HG02623 (cell line): ENCODE measurements around the gene FKBP5.
A peak's percentile ranks its signal among the peaks of the same experiment; 100 is the strongest.
"Not testable (repeated sequence)": the region's sequence is repeated elsewhere in the genome, so short reads cannot be mapped to it uniquely, and the experiment has no call there.

ENCODE experiments used
- ATAC-seq: cut with Tn5 transposase; IDR thresholded peaks from one replicate; pipeline ENCODE4 v1.9.1; 2021; ENCODE audit warnings: moderate library complexity; ENCODE audit not compliant: unreplicated experiment

Gene FKBP5

DNA sequence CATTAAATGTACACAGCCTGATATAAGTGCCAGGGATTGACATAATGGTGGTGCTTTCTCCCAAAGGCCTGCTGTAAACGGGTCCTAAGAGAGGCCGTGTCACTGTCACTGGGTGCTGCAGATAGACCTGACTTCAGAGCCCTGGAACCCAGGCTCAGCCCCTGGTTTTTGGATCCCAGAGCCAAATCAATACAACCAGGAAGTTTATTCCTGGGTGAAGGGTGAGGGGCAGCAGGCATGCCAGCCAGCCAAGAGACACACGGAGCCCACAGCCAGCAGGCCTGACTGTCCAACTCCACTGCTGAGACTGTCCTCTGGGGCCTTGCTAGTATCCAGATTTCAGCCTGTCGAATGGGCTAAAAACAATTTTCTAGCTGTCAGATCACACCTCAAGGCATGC is 35.3 kb upstream of the FKBP5 start:
- no peak for ATAC-seq

- ATAC-seq: no peak
Observed at GRCh38 chr6:35723587-35723986, 34.9 kb upstream of the FKBP5 start.

DNA sequence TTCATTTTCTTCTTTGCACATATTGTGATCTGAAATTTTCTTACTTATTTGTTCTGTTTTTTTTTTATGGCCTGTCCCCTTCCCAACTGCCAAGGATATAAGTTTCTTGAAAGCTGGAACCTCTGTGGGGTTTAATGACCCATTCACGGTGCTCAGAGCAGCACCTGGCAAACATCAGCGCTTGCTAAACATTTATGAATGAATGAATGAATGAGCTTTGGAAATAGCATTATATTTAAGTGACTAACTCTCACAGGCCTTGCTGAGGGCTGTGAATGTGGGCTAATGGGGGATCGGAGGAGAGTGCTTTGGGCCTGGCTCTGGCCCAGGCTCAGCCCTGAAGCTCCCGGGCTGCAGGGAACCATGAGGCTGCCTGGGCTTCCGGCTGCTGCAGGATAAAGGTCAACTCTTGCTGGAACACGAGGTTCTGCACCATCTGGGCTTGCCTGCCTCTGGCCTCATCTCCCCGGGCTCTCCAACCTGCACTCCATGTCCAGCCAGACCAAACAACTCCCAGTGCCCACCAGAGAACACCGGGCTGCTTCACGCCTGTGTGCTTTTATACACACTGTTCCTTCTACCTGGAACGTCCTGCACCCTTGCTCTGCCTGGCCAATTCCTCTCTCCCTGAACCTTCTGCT is 33.5 kb upstream of the FKBP5 start:
- ATAC-seq: no peak

DNA sequence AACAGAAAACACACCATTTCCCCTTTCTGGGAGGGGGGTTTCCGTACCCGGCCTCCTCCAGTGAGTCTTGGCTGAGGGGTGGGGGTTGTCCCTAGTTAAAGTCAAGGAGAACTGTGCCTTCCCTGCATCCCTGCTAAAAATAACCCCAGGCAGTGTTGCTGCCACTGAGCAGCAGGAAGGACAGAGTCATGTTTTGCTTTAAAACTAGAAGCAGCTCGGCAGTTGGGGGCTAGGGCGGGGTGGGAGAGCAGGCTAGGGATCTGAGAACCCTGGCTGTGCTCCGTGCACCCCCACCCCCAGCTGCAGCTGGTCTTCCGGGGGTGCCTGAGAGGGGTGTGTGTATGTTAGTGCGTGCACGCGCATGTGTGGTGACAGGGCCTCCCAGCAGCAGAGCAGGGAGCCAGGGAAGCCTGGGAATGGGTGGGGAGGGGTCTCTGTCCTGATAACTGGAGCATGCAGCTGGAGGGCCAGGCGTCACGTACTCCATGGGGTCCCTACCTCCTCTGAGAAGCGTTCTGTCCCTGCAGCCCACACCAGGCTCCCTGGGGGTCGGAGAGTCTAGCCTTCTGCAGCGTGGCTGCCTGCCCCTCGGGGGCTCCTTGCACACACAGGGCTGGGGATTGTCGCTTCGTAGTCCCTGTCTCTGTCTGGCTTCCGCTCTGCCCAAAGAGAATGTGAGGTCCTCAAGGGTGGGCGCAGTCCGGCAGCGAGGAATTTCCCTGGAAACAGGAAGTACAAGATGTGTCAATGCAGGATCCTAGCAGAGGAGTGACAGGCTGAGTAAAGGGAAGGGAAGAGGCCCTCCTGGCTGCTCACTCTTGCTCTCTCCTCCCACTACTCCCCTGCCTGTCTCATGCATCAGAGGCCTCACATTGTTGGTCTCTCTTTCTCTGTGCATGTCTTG is 31.4 kb upstream of the FKBP5 start:
- peak; percentile 64 for ATAC-seq

DNA sequence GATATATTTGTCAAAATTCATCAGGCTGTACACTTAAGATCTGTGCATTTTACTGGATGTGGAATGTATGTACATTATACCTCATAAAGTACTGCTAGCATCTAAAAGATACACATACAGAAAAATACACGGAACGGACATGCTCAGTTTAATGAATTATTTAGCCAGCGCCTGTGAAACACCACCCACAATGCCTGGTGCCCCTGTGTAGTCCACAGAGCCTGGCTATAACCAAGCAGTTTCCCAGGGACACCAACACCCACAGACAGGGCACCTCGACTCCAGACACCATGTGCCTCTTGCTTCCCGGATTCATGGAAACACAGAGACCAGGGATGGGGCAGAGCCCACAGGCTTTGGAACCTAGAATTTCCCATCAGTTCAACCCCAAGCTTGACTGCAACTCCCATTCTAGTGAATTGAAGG is 30.7 kb upstream of the FKBP5 start:
- peak; percentile 15 for ATAC-seq

DNA sequence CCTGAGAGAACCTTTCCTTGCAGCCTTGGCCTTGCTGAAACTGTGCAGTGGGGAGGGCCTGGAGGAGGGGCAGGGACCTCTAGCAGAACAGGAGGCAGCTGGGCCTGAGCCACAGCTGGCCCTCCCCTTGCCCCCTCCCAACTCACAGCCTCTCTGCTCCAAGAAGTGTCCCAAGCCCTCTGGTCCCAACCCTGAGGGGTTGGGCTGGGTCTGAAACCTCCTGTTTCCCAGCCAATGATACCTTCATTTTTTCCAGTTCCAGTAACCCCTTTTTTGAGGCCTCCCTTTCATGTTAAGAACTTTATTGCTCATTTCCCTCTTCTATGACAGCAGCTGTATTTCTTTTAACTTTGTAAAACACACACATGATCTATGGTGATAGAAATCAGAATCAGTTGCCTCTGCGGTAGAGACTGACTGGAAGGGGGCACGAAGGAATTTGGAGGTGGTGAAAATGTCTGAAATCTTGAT is 30.2 kb upstream of the FKBP5 start:
- no peak for ATAC-seq

GRCh38 chr6:35718375-35718736 is 29.6 kb upstream of the FKBP5 start:
- no peak for ATAC-seq

DNA sequence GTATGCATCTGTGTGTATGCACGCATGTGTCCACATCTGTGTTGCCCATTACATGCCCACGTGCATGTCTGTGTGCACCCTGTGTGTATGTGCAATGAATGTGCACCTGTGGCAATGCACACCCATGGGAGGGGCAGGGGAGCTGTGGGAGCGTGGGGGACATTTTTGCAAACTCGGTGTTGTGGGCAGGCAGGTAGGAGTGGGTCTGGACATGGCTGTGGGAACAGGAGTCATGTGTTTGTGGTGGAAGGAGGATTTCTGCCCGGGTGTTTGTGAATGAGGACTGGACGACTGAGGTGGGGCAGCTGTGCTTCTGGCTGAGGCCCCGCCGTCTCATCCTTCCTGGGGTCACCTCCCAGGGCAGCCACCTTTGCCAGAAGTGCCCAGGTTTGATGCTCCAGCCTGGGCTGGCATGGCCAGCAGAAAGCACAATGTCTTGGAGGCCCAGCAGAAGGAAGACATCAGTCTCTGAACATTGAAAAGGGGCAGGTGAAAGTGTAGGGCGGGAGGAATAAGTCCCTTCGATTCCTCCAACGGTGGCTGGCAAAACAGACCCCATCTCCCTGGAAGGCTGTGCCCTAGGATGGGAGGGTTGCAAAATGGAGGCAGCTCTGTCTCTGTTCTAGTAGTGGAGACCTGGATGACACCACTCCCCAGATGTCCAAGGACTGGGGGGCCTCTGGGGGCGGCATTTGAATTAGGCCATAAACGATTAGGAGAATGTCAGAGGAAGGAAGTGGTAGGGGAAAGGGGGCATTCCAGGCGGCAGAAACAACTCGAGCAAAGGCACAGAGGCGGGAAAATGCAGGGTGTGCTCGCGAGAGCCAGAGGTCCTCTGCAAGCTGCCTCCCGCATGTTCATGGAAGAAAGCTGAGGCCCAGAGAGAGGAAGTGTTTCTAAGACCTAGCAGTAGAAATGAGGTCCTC is 29.0 kb upstream of the FKBP5 start:
- ATAC-seq: no peak

- ATAC-seq: no peak
Observed at GRCh38 chr6:35716798-35717197, 28.1 kb upstream of the FKBP5 start.

DNA sequence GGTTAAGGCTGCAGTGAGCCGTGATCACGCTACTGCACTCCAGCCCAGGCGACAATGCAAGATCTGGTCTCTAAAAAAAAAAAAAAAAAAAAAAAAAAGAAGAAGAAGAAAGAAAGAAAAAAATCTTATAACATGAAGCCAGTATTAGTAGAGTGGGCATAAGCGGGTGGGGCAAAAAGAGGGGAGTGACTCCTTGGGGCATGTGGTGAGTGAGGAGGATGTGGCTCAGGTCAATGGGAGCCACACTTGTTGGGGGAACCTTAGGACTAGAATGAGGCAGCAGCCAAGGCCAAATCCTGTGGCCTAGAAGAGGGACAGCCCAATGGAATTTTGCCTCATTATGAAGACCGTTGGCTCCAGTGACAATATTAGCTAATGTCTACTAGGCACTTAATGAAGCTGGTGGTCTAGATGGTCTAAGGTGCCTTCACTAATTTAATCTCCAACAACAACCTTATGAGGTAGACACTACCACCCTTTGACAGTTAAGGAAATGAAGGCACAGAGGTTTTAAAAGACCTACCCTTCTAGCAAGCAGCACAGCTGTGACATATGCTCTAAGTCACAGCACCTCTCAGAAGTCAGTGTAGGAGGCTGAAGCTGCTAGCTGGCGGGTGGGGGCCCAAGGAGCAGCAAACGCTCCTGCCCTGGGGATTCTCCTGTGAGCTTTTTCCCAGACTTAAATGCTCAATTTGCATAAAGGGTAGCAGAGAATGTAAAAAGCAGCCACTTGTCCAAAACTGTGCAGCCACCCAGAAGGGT is 24.5 kb upstream of the FKBP5 start:
- ATAC-seq: no peak

DNA sequence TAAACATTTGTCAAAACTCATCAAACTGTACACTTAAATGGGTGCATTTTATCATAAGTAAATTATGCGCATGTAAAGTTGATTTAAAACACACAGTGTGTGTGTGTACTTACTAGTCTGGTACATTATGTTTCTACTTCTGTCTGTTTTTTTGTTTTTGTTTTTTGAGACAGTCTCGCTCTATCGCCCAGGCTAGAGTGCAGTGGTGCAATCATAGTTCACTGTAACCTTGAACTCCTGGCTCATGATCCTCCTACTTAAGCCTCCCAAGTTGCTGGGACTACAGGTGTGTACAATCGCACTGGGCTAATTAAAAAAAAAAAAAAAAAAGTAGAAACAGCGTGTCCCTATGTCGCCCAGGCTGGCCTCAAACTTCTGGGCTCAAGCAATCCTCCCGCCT is 23.0 kb upstream of the FKBP5 start:
- no peak for ATAC-seq

DNA sequence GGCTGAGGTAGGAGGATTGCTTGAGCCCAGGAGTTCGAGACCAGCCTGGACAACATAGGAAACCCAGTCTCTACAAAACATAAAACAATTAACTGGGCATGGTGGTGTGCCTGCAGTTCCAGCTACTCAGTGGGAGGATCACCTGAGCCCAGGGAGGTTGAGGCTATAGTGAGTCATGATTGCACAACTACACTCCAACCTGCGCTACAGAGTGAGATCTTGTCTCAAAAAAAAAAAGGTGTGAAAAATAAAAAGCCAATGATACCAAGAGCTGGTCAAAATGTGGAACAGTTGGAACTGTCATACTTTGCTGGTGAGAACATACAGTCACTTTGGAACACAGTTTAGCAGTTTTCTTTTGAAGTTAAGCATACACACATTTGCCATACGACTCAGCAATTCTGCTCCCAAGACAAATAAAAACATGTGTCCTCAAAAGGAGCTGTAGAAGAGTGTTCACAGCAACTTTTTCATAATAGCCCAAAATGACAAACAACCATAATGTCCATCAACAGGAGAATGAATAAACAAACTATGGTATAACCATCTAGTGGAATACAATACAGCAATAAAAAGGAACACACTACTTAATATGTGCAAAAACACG is 21.6 kb upstream of the FKBP5 start:
- ATAC-seq: no peak

DNA sequence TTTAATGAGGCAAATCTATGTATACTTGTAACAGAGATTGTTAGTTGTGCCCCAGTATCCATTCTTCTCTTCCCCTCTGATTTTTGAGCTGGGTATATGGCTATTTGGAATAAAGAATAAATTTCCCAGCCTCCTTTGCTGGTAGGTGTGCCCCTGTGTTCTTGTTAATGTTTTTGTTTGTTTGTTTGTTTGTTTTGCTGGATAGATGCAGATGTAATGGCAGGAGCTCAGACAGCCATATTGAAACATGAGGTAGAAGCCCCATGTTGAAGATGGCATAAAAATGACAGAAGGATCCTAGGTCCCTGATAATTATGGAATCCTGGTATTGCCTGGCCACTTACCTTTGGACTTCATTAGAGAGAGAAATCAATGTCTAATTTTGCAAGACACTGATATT is 19.9 kb upstream of the FKBP5 start:
- no peak for ATAC-seq

GRCh38 chr6:35707714-35708407 is 19.1 kb upstream of the FKBP5 start:
- ATAC-seq: no peak

DNA sequence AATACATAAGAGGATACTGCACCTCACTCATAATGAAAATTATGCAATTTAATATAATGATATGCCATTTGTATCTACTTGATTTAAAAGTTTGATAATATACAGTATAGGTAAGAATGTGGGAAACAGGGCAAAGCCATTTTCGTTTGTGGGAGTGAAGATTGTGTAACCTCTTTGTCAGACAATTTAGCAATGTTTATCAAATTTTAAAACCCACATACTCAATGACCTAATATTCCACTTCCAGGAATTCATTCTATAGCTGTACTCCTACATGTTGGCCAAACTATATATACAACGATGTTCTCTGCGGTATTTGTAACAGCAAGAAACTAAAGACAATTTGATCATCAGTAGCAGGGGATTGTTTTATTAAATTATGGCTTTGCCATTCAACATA is 17.8 kb upstream of the FKBP5 start:
- no peak for ATAC-seq

- ATAC-seq: no peak
Observed at GRCh38 chr6:35703554-35703953, 14.8 kb upstream of the FKBP5 start.

- ATAC-seq: no peak
Observed at GRCh38 chr6:35698858-35699257, 10.1 kb upstream of the FKBP5 start.

DNA sequence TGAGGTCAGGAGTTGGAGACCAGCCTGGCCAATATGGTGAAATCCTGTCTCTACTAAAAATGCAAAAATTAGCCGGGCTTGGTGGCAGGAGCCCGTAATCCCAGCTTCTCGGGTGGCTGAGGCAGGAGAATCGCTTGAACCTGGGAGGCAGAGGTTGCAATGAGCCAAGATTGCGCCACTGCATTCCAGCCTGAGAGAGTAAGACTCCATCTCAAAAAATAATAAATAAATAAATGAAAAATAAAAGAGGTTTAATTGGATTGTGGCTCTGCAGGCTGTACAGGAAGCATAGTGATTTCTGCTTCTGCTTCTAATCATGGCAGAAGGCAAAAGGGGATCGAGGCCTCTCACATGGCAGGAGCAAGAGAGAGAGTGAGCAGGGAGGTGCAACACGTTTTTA is 9.7 kb upstream of the FKBP5 start:
- ATAC-seq: not testable (repeated sequence)

- ATAC-seq: no peak
Observed at GRCh38 chr6:35694462-35694861, 5.7 kb upstream of the FKBP5 start.
